Activated T-cell treated with anti-CD3 and anti-CD28 coated beads, Interleukin-2, amount 50 U/mL, for 72 hours (primary cell): ENCODE data around the gene PRKAR1B. TPM values are rescaled to one million over a fixed set of nuclear protein-coding genes. Genes with fewer than 3 reads are reported as not detected.
"Not testable (repeated sequence)": the region's sequence is repeated elsewhere in the genome, so short reads cannot be mapped to it uniquely, and the experiment has no call there.

ENCODE experiments used
- ATAC-seq, 2 donors: fragments of 150-1000 bp; cut with Tn5 transposase; replicated peaks in 1 of 2; 2 replicates each; pipeline ENCODE4 v1.10.0; 2021; ENCODE audit warnings: moderate library complexity in 2 of 2, mild to moderate bottlenecking in 1 of 2
- DNase-seq, 2 donors: peaks; one replicate each; pipeline ENCODE4 v3.0.0; 2021 to 2022; ENCODE audit warnings: mixed read lengths in 1 of 2
- H3K27ac Mint-ChIP-seq: one replicate; pipeline ENCODE4 v1.8.0; 2022; ENCODE audit warnings: mild to moderate bottlenecking, moderate library complexity, mixed read lengths
- H3K27me3 Mint-ChIP-seq: one replicate; pipeline ENCODE4 v1.8.0; 2022; ENCODE audit warnings: low read depth, mixed read lengths
- H3K36me3 Mint-ChIP-seq, 2 donors: one replicate each; pipeline ENCODE4 v1.8.0; 2022; ENCODE audit warnings: mixed read lengths in 2 of 2, mild to moderate bottlenecking in 1 of 2; ENCODE audit not compliant: insufficient read depth in 2 of 2
- H3K4me1 Mint-ChIP-seq: one replicate; pipeline ENCODE4 v1.8.0; 2022; ENCODE audit warnings: low read depth, mixed read lengths
- H3K4me3 Mint-ChIP-seq, 2 donors: one replicate each; pipeline ENCODE4 v1.8.0; 2022; ENCODE audit warnings: mild to moderate bottlenecking in 2 of 2, mixed read lengths in 2 of 2, moderate library complexity in 2 of 2
- H3K9me3 Mint-ChIP-seq, 2 donors: one replicate each; pipeline ENCODE4 v1.8.0; 2022; ENCODE audit warnings: mixed read lengths in 2 of 2
- total RNA-seq, 2 donors: library from RNA; stranded (reverse); gene quantifications; one replicate each; pipeline ENCODE4 v1.2.3, GENCODE V29; 2022

Gene PRKAR1B
- total RNA-seq, 2 donors from 2014 or later = 33.6 to 43.5 TPM

GRCh38 chr7:743341-744127, 16.5 kb upstream of the PRKAR1B start:
- not testable (repeated sequence) for H3K9me3 Mint-ChIP-seq, H3K27me3 Mint-ChIP-seq, H3K4me1 Mint-ChIP-seq, H3K4me3 Mint-ChIP-seq, H3K27ac Mint-ChIP-seq, DNase-seq, ATAC-seq
- peaks cover 8 to 12% of the 10 kb centered on the region in 2 donors for H3K36me3 Mint-ChIP-seq

GRCh38 chr7:742791-743190, 15.7 kb upstream of the PRKAR1B start:
- ATAC-seq (no peak), DNase-seq (no peak)
- Mint-ChIP-seq H3K27me3 (no peaks in the 10 kb centered on the region), H3K4me3 (no peak overlapping the region), H3K4me1 (no peaks in the 10 kb centered on the region), H3K27ac (no peak overlapping the region), H3K9me3 (peaks cover 0 to 2% of the 10 kb centered on the region in 2 donors), H3K36me3 (peaks cover 11 to 12% of the 10 kb centered on the region in 2 donors)

GRCh38 chr7:741850-742249, 14.8 kb upstream of the PRKAR1B start:
- ATAC-seq (no peak), DNase-seq (no peak)
- H3K4me1 Mint-ChIP-seq = no peaks in the 10 kb centered on the region
- peaks cover 12 to 13% of the 10 kb centered on the region in 2 donors for H3K36me3 Mint-ChIP-seq
- H3K27me3 Mint-ChIP-seq = no peaks in the 10 kb centered on the region
- no peak overlapping the region for H3K27ac Mint-ChIP-seq
- H3K9me3 Mint-ChIP-seq = peaks cover 0 to 2% of the 10 kb centered on the region in 2 donors
- H3K4me3 Mint-ChIP-seq = no peak overlapping the region

GRCh38 chr7:741191-741671, 14.2 kb upstream of the PRKAR1B start:
- H3K9me3 Mint-ChIP-seq = peaks cover 0 to 2% of the 10 kb centered on the region in 2 donors
- no peaks in the 10 kb centered on the region for H3K27me3 Mint-ChIP-seq
- H3K36me3 Mint-ChIP-seq = peaks cover 12 to 13% of the 10 kb centered on the region in 2 donors
- DNase-seq (no peak), ATAC-seq (no peak)
- H3K4me1 Mint-ChIP-seq = no peaks in the 10 kb centered on the region
- no peak overlapping the region for H3K27ac Mint-ChIP-seq
- H3K4me3 Mint-ChIP-seq = no peak overlapping the region

GRCh38 chr7:739983-740942, 13.2 kb upstream of the PRKAR1B start:
- no peak overlapping the region for H3K4me3 Mint-ChIP-seq
- DNase-seq (no peak), ATAC-seq (no peak)
- no peaks in the 10 kb centered on the region for H3K4me1 Mint-ChIP-seq
- H3K27ac Mint-ChIP-seq = no peak overlapping the region
- H3K9me3 Mint-ChIP-seq = peaks cover 0 to under 1% of the 10 kb centered on the region in 2 donors
- peaks cover 8 to 9% of the 10 kb centered on the region in 2 donors for H3K36me3 Mint-ChIP-seq
- H3K27me3 Mint-ChIP-seq = no peaks in the 10 kb centered on the region

- H3K9me3 Mint-ChIP-seq = no peaks in the 10 kb centered on the region
- H3K4me1 Mint-ChIP-seq = no peaks in the 10 kb centered on the region
- H3K27me3 Mint-ChIP-seq = no peaks in the 10 kb centered on the region
- H3K36me3 Mint-ChIP-seq = peaks cover 7 to 8% of the 10 kb centered on the region in 2 donors
- no peak overlapping the region for H3K4me3 Mint-ChIP-seq
- H3K27ac Mint-ChIP-seq = no peak overlapping the region
- no peak for DNase-seq
- no peak for ATAC-seq
Observed at GRCh38 chr7:739455-739982, 12.4 kb upstream of the PRKAR1B start.

GRCh38 chr7:738723-739454, 11.8 kb upstream of the PRKAR1B start:
- no peak overlapping the region for H3K4me3 Mint-ChIP-seq
- no peaks in the 10 kb centered on the region for H3K27me3 Mint-ChIP-seq
- H3K36me3 Mint-ChIP-seq = peaks cover 6 to 12% of the 10 kb centered on the region in 2 donors
- peaks cover 5 to 6% of the 10 kb centered on the region in 2 donors for H3K9me3 Mint-ChIP-seq
- H3K27ac Mint-ChIP-seq = no peak overlapping the region
- DNase-seq (no peak), ATAC-seq (no peak)
- no peaks in the 10 kb centered on the region for H3K4me1 Mint-ChIP-seq

GRCh38 chr7:738241-738640, 11.2 kb upstream of the PRKAR1B start:
- H3K36me3 Mint-ChIP-seq = peaks cover 6 to 15% of the 10 kb centered on the region in 2 donors
- H3K27me3 Mint-ChIP-seq = no peaks in the 10 kb centered on the region
- DNase-seq (no peak), ATAC-seq (no peak)
- H3K27ac Mint-ChIP-seq = peak overlapping the region; percentile 78
- H3K9me3 Mint-ChIP-seq = peaks cover 6 to 8% of the 10 kb centered on the region in 2 donors
- H3K4me1 Mint-ChIP-seq = no peaks in the 10 kb centered on the region
- H3K4me3 Mint-ChIP-seq = no peak overlapping the region

- H3K27me3 Mint-ChIP-seq = no peaks in the 10 kb centered on the region
- H3K9me3 Mint-ChIP-seq = peaks cover 7 to 8% of the 10 kb centered on the region in 2 donors
- no peaks in the 10 kb centered on the region for H3K4me1 Mint-ChIP-seq
- no peak for DNase-seq
- ATAC-seq = no peak
- peaks cover 0 to 16% of the 10 kb centered on the region in 2 donors for H3K36me3 Mint-ChIP-seq
- H3K27ac Mint-ChIP-seq = no peak overlapping the region
- H3K4me3 Mint-ChIP-seq = no peak overlapping the region
Observed at GRCh38 chr7:734808-735207, 7.7 kb upstream of the PRKAR1B start.

- DNase-seq = no peak
- no peaks in the 10 kb centered on the region for H3K4me1 Mint-ChIP-seq
- ATAC-seq = no peak
- peaks cover 7 to 8% of the 10 kb centered on the region in 2 donors for H3K9me3 Mint-ChIP-seq
- no peak overlapping the region for H3K27ac Mint-ChIP-seq
- no peak overlapping the region for H3K4me3 Mint-ChIP-seq
- H3K27me3 Mint-ChIP-seq = no peaks in the 10 kb centered on the region
- H3K36me3 Mint-ChIP-seq = peaks cover 0 to 16% of the 10 kb centered on the region in 2 donors
Observed at GRCh38 chr7:734214-734613, 7.1 kb upstream of the PRKAR1B start.

GRCh38 chr7:732556-732955, 5.5 kb upstream of the PRKAR1B start:
- H3K27me3 Mint-ChIP-seq = no peaks in the 10 kb centered on the region
- no peak overlapping the region for H3K27ac Mint-ChIP-seq
- peaks cover 0 to 12% of the 10 kb centered on the region in 2 donors for H3K36me3 Mint-ChIP-seq
- peaks cover 12% of the 10 kb centered on the region for H3K4me1 Mint-ChIP-seq
- peaks cover 7 to 8% of the 10 kb centered on the region in 2 donors for H3K9me3 Mint-ChIP-seq
- H3K4me3 Mint-ChIP-seq = no peak overlapping the region
- DNase-seq (no peak), ATAC-seq (no peak)

GRCh38 chr7:732094-732541, 5.0 kb upstream of the PRKAR1B start:
- DNase-seq (peak; percentile 23 to 25), ATAC-seq (peak; percentile 43 to 47)
- H3K4me3 Mint-ChIP-seq = no peak overlapping the region
- H3K27me3 Mint-ChIP-seq = no peaks in the 10 kb centered on the region
- peaks cover 13% of the 10 kb centered on the region for H3K4me1 Mint-ChIP-seq
- H3K27ac Mint-ChIP-seq = no peak overlapping the region
- H3K9me3 Mint-ChIP-seq = peaks cover 7 to 8% of the 10 kb centered on the region in 2 donors
- H3K36me3 Mint-ChIP-seq = peaks cover 0 to 14% of the 10 kb centered on the region in 2 donors
